ENCODE measurements around the gene CXCL1. TPM values are rescaled to one million over a fixed set of nuclear protein-coding genes. Genes with fewer than 3 reads are reported as not detected.

CXCL1 gene
- polyA plus RNA-seq, 1 experiment, result 2.1 TPM

GRCh38 chr4:73839071-73839470 is 30.1 kb upstream of the CXCL1 start:
- no peak overlapping the region for H3K4me3 ChIP-seq (ENCODE audit: low read depth, low read length)
- H3K27ac ChIP-seq (ENCODE audit: low read depth, low read length), result no peak overlapping the region
- no peak for DNase-seq (ENCODE audit: low read depth, low spot score)
- no peaks in the 10 kb centered on the region for H3K27me3 ChIP-seq (ENCODE audit: control insufficient read depth, insufficient read depth, low read length)
- ChIA-PET CTCF (no interaction called here), POLR2A (interaction anchor here (0.6 kb wide), 1 partner anchor 7 kb away, joined by 3 read pairs; no protein-coding TSS in a partner anchor)
- H3K9me3 ChIP-seq (ENCODE audit: control insufficient read depth, insufficient read depth, low read length), result no peaks in the 10 kb centered on the region
- TF ChIP-seq CTCF (IDR thresholded peaks at IDR 0.05; ENCODE audit: low read depth, low read length), result no peak

- CTCF ChIA-PET, result interaction anchor here (0.6 to 1.6 kb wide), 2 partner anchors 110 to 295 kb away, joined by 3 to 5 read pairs; no protein-coding TSS in a partner anchor
- no peaks in the 10 kb centered on the region for H3K9me3 ChIP-seq (ENCODE audit: control insufficient read depth, insufficient read depth, low read length)
- no peak for TF ChIP-seq CTCF (IDR thresholded peaks at IDR 0.05; ENCODE audit: low read depth, low read length)
- no peaks in the 10 kb centered on the region for H3K27me3 ChIP-seq (ENCODE audit: control insufficient read depth, insufficient read depth, low read length)
- POLR2A ChIA-PET, result interaction anchor here (0.6 to 0.7 kb wide), 2 partner anchors 8 to 16 kb away, joined by 3 to 4 read pairs; no protein-coding TSS in a partner anchor
- no peak overlapping the region for H3K27ac ChIP-seq (ENCODE audit: low read depth, low read length)
- no peak overlapping the region for H3K4me3 ChIP-seq (ENCODE audit: low read depth, low read length)
- DNase-seq (ENCODE audit: low read depth, low spot score), result no peak
These were observed 29.5 kb upstream of the CXCL1 start for GRCh38 chr4:73839715-73840114.

DNA sequence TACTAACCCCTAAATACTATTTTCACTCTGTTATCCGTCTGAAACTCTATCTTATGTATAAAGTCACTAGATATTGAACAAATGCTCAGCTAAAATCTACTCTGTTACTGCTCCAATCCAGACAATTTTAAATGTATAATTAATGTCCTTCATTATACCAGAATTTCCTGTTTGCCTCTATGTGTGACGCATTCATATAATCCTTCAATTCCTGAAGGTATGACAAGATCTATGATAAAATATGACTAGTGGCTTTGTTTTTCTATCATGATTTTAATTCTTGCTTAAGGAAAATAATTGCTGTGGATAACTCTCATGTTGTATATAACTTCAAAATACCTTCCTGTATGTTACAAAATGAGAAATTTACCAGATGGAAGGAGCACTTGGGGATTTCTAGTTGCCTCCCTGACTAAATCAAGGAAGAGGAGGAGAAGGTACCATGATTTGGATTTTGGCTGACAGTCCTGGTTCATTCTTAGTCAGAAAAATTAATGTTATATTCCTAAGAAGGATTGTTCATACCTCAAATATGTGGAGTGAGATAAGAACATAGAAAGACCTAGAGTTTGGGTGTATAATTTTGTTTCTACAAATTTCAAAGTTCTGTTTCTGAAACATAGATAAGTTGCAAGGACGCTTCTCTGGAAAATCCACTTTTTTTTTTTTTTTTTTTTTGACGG is 27.8 kb upstream of the CXCL1 start:
- TF ChIP-seq CTCF (IDR thresholded peaks at IDR 0.05; ENCODE audit: low read depth, low read length), result no peak
- H3K9me3 ChIP-seq (ENCODE audit: control insufficient read depth, insufficient read depth, low read length), result no peaks in the 10 kb centered on the region
- H3K27me3 ChIP-seq (ENCODE audit: control insufficient read depth, insufficient read depth, low read length), result no peaks in the 10 kb centered on the region
- DNase-seq (ENCODE audit: low read depth, low spot score), result no peak
- H3K27ac ChIP-seq (ENCODE audit: low read depth, low read length), result no peak overlapping the region
- CTCF ChIA-PET, result interaction anchor here (1.6 kb wide), 1 partner anchor 112 kb away, joined by 5 read pairs; no protein-coding TSS in a partner anchor
- no peak overlapping the region for H3K4me3 ChIP-seq (ENCODE audit: low read depth, low read length)
- POLR2A ChIA-PET, result no interaction called here

DNA sequence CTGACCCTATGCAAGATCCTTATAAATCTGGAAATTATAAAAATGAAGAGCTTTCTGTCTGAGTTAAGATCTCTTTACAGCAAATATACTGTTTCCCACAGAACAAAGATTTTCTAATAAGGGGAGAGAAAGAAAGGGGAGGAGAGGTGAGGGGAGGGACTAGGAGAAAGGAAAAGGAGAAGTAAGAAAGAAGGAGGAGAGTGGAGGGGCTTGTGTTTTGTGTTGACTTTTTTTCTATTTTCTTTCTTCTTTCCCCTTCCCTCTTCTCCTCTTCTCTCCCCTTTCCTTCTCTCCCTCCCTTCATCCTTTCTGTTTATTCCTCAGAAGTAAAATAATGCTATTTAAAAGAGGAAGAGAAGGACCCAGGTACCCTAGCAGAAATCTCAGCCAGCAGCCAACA is 26.5 kb upstream of the CXCL1 start:
- no peak overlapping the region for H3K27ac ChIP-seq (ENCODE audit: low read depth, low read length)
- TF ChIP-seq CTCF (IDR thresholded peaks at IDR 0.05; ENCODE audit: low read depth, low read length), result no peak
- H3K27me3 ChIP-seq (ENCODE audit: control insufficient read depth, insufficient read depth, low read length), result no peaks in the 10 kb centered on the region
- no peaks in the 10 kb centered on the region for H3K9me3 ChIP-seq (ENCODE audit: control insufficient read depth, insufficient read depth, low read length)
- DNase-seq (ENCODE audit: low read depth, low spot score), result no peak
- no peak overlapping the region for H3K4me3 ChIP-seq (ENCODE audit: low read depth, low read length)
- POLR2A ChIA-PET, result no interaction called here
- CTCF ChIA-PET, result interaction anchor here (1.0 kb wide), 1 partner anchor 17 kb away, joined by 3 read pairs; no protein-coding TSS in a partner anchor

DNA sequence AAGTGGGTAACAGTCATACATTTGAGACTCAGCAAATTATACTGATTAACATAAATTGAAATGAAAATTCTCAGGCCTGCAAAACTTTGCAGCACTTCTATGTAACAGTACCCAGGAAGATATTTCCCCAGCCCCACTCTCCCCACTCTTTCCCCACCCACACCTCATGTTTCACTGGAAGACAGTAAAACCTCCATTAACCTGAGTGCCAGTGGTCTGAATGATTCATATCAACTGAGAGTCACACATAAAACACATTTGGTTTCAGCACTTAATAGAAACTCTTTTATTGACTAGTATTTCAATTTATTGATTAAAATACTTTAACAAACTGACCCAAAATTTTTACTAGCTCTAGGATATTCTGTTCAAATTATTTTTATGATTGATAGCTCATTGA is 25.8 kb upstream of the CXCL1 start:
- POLR2A ChIA-PET, result interaction anchor here (1.3 kb wide), 1 partner anchor 16 kb away, joined by 3 read pairs; no protein-coding TSS in a partner anchor
- no peak for TF ChIP-seq CTCF (IDR thresholded peaks at IDR 0.05; ENCODE audit: low read depth, low read length)
- Histone ChIP-seq H3K4me3 (ENCODE audit: low read depth, low read length) (no peak overlapping the region), H3K27ac (ENCODE audit: low read depth, low read length) (no peak overlapping the region), H3K9me3 (ENCODE audit: control insufficient read depth, insufficient read depth, low read length) (no peaks in the 10 kb centered on the region), H3K27me3 (ENCODE audit: control insufficient read depth, insufficient read depth, low read length) (no peaks in the 10 kb centered on the region)
- CTCF ChIA-PET, result interaction anchor here (0.9 to 1.0 kb wide), 4 partner anchors 16 to 291 kb away, joined by 3 read pairs; no protein-coding TSS in a partner anchor
- DNase-seq (ENCODE audit: low read depth, low spot score), result no peak

Data from AG04450 (cell line).